ENCODE data around the gene TUBA3E. TPM values are rescaled to one million over a fixed set of nuclear protein-coding genes. Genes with fewer than 3 reads are reported as not detected.

Gene TUBA3E
- 0.13 to 0.29 TPM (median 0.16 TPM) in 4 of 5 replicates, not detected in the other for total RNA-seq (2022; extraction: Qiagen RNA extraction)

GRCh38 chr2:130198343-130198742 lies at the start of gene TUBA3E:
TUBA3E (minus strand) TSS chr2:130198439; CDS start chr2:130198360, 79 bp downstream.

GRCh38 chr2:130181880-130182682 lies 16.2 kb downstream of the TUBA3E start, which contains the start of gene MZT2B:
MZT2B (plus strand) TSS chr2:130182262; CDS start chr2:130182283, 21 bp downstream.

DNA sequence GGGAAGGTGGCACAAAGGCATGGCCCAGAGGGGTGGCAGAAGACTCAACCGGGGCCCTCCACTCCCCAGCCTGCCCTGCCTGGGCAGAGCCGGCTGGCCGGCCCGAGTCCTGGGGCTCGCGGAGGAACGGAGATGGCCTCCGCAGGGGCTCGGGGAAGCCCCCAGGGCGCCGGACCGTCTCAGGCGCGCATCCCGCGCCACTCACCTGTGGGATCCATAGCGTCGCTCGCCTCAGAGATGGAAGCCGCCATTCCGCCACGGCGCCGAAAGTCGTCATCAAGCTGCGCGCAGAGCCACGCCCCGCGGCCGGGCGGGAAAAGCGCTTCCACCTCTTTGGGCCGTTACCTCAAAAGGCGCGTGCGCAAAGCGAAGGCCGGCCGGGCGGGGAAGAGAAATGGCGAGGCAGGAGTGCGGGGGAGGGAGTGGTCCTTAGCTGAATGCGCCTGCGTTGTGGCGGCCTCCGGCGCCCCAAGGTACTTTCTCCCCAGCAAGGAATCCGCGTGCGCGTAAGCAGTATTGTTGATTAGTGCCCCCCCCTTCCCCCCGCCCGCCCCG lies 16.8 kb downstream of the TUBA3E start, which contains the start of gene SMPD4:
SMPD4 (minus strand) TSS at position 278 of the 555 bp plus-strand sequence. CDS start 5,010 bp downstream, outside the sequence.

GRCh38 chr2:130145006-130145414 lies 53.2 kb downstream of the TUBA3E start, which contains the start of gene CCDC74B:
CCDC74B (minus strand) TSS chr2:130145112; CDS start chr2:130144996, 116 bp downstream.

Other genes starting within 250 kb of the TUBA3E start
- not detected in 5 replicates for gene RAB6C, start 218.8 kb downstream of the TUBA3E start, total RNA-seq (2022; extraction: Qiagen RNA extraction)
- not detected in 5 replicates for gene POTEF, start 69.2 kb downstream of the TUBA3E start, total RNA-seq (2022; extraction: Qiagen RNA extraction)
- 4.4 to 8.4 TPM (median 6.9 TPM) in 5 replicates for gene CCDC74B, start 53.3 kb downstream of the TUBA3E start, total RNA-seq (2022; extraction: Qiagen RNA extraction)
- gene SMPD4, start 16.8 kb downstream of the TUBA3E start, total RNA-seq (2022; extraction: Qiagen RNA extraction) = 61.6 to 81.4 TPM (median 75.4 TPM) in 5 replicates
- gene MZT2B, start 16.2 kb downstream of the TUBA3E start, total RNA-seq (2022; extraction: Qiagen RNA extraction) = 245 to 460 TPM (median 438 TPM) in 5 replicates
- 141 to 179 TPM (median 167 TPM) in 5 replicates for gene IMP4, start 144.5 kb upstream of the TUBA3E start, total RNA-seq (2022; extraction: Qiagen RNA extraction)
- gene PTPN18, start 157.6 kb upstream of the TUBA3E start, total RNA-seq (2022; extraction: Qiagen RNA extraction) = 25.8 to 31.0 TPM (median 28.8 TPM) in 5 replicates

All from A549 treated with CORT108297 at 1 μM for 4 hours (cell line).